Hematopoietic multipotent progenitor cell treated with erythropoietin and hydrocortisone succinate and interleukin-3 and kit ligand, for 15 days (in vitro differentiated cells): ENCODE results near the gene C6orf89.
A peak's percentile ranks its signal among the peaks of the same experiment; 100 is the strongest.
"Not testable (repeated sequence)": the region's sequence is repeated elsewhere in the genome, so short reads cannot be mapped to it uniquely, and the experiment has no call there.

Experiments used
- DNase-seq: peaks from one replicate; pipeline ENCODE4 v3.0.0-alpha.2; 2015; ENCODE audit warnings: low spot score

The C6orf89 gene

GRCh38 chr6:36947570-36948351 is 62.0 kb downstream of the C6orf89 start:
- DNase-seq = no peak

DNA sequence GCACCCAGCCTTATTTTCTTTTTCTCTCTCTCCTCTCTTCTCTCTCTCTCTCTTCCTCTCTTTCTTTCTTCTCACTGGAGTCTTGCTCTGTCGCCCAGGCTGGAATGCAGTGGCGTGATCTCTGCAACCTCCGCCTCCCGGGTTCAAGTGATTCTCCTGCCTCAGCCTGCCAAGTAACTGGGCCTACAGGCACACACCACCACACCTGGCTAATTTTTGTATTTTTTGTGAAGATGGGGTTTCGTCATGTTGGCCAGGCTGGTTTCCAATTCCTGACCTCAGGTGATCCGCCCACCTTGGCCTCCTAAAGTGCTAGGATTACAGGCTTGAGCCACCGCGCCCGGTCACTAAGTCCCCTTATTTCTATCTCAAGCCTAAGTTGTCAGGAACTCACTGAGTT is 63.3 kb downstream of the C6orf89 start:
- not testable (repeated sequence) for DNase-seq

DNA sequence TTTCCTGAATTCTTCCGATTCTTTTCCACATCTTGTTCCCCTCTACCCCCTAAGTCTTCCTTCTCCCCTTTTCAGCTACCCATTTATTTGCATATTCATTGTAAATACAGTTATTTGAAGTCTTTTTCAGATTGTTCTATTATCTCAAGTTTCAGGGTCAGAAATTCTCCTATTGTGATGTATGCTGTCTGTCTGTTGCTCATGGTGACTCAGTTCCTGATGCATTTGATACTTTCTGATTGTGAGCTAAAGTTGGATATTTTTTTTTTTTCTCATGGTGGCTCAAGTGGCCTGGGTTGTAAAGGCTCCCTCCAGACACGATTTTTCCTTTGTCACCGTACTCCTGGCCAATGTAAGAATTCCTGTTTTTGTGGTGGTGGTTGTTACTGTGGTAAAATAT is 63.9 kb downstream of the C6orf89 start:
- DNase-seq = no peak

- no peak for DNase-seq
These were observed 68.1 kb downstream of the C6orf89 start for GRCh38 chr6:36953931-36954261.

- DNase-seq = no peak
These were observed 68.6 kb downstream of the C6orf89 start, which contains the start of gene PI16 for GRCh38 chr6:36954262-36954931. PI16 (plus strand) TSS chr6:36954738; CDS start chr6:36954761, 23 bp downstream.

DNA sequence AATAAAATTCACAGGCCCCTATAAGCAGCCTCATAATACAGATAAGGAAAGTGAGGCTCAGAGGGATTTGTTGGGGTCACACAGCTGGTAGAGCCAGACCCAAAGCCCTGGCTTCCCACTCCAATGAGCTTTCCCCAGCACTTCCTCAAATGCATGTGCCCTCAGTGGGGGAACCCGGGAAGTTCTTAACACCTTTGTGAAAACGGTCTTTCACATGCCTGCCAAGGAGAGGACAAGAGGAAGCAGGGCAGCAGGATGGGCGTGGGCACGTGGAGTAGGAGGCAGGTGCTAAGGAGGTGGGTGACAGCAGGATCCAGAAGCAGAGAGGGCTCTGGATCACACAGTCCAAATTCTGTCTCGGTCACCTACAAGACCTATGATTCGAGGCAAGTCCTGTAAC is 69.4 kb downstream of the C6orf89 start:
- no peak for DNase-seq

DNA sequence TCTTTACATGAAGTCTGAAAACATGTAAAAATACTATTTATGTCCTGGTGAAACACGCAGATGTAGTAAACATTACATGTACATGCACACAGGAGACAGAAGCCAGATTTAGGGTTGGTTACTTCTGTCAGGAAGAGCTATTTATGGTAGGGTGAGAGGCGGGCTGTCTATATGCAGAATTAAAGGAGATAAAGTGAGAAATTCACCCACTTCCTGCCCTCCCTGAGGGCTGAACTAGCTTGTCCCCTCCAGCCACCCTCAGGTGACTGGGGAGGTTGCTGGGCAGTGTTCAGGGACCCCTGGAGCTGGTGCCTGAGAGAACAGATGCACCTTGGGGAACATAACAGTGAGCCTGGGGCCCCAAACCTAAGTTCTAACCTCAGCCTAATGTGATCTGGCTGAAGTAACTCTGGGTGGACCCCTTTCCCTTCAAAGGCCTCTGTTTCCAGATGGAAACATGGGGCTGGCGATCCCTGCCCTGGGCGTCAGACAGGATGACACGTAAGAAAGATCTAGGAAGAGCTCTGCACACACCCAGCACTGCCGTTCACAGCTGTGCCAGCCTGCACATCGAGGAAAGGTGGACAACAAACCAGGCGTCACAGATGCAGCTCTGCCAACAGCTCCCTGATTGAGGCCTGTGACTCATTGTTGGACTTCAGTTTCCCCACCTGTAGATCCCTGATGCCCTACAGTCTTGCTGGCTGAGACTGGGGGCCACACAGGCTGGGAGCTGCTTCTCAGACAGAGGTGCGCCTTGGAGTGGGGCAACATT is 70.1 kb downstream of the C6orf89 start:
- no peak for DNase-seq

- no peak for DNase-seq
These were observed 70.7 kb downstream of the C6orf89 start for GRCh38 chr6:36956446-36956820.

- no peak for DNase-seq
These were observed 72.1 kb downstream of the C6orf89 start for GRCh38 chr6:36957773-36958271.

GRCh38 chr6:36958775-36959554 is 73.2 kb downstream of the C6orf89 start:
- DNase-seq = no peak

DNA sequence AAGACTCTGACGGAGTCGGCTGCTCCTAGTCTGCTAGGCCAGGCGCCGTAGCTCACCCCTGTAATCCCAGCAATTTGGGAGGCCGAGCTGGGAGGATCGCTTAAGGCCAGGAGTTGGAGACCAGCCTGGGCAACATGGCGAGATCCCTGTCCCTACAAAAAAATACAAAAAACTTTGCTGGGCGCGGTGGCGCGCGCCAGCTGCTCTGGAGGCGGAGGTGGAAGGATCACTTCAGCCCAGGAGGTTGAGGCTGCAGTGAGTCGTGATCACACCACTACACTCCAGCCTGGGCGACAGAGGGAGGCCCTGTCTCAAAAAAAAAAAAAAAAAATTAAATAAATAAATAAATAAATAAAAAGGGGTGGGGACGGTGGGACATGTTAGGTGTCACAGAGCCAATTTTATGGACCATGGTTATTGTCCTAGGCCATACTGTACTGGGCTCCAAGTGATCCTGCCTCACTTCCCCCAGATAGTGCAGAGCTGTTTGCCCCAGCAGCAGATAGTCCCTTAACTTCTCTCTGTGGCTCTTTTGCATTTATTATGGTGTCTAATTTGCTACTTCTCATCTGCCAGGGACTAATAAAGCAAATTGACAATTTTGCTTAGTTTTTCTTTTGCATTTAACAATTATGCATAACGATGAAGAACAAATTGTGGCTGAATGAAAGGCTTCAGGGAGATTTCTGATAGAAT is 74.0 kb downstream of the C6orf89 start:
- DNase-seq = no peak

DNA sequence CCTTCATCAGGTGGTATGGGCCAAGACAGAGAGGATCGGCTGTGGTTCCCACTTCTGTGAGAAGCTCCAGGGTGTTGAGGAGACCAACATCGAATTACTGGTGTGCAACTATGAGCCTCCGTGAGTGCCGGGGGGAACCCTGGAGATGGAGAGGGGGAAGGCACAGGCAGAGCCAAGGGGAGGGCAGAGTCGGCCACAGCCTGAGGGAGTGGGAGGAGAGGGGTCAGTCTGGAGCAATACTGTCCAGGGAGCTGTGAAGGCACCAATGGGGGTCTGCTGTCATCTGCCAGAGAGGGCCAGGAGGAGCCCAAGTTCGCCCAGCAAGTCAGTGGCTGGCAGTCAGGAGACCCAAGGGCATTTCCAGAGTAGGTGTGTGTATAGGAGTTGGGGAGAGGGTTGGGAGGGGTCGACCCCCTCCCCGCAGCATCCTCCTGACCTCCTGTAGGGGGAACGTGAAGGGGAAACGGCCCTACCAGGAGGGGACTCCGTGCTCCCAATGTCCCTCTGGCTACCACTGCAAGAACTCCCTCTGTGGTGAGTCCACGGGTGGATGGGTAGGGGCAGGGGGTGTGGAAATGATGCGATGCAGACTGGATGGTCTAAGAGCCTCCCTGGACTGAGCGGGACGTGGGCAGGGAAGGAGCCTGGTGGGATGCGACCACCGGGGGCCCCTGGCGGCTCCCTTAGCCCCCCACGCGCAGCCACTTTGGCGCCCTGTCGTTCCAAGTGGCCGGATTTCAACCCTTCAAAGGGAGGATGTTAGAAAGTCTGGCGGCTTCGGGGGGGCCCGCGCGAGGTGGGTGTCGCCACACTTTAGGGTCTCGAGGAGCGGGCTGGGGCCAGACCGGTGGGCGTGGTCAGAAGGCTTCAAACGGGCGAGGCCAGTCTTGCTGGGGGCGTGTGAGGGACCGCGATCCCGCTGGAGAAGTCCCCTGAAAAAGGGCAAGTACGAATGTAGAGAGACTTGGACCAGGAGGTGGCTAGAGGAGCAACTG is 76.0 kb downstream of the C6orf89 start:
- DNase-seq = no peak

DNA sequence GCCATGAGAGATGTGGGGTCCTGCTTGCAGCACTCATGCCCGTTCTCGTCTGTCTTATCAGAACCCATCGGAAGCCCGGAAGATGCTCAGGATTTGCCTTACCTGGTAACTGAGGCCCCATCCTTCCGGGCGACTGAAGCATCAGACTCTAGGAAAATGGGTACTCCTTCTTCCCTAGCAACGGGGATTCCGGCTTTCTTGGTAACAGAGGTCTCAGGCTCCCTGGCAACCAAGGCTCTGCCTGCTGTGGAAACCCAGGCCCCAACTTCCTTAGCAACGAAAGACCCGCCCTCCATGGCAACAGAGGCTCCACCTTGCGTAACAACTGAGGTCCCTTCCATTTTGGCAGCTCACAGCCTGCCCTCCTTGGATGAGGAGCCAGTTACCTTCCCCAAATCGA is 77.1 kb downstream of the C6orf89 start:
- peak; percentile 51 for DNase-seq

DNA sequence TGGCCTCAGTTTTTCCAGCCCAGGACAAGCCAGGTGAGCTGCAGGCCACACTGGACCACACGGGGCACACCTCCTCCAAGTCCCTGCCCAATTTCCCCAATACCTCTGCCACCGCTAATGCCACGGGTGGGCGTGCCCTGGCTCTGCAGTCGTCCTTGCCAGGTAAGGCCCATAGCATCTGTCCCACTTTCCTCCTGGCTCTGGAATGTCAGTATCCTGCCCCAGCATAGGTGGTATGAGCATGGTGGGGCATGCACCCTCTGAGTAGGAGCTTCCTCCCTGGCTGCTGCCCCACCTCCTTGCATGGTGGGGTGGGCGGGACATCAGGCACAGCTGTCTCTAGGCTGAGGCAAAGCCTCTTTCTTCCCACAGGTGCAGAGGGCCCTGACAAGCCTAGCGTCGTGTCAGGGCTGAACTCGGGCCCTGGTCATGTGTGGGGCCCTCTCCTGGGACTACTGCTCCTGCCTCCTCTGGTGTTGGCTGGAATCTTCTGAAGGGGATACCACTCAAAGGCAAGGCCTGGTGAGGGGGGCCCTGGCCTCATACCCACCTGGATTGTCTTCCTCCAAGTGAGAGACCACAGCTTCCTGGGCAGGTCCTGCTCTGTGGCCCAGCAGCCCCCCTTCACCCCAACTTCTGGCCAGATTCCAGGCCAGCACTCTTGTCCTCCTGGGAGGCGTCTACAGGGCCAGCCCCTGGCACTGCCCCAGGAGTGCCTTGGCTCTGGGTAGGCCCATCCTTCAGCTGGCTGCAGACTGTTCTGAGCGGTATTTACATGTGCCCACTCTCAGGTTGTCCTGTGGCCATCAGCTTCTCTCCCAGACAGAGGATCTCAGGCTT is 77.9 kb downstream of the C6orf89 start:
- peak; percentile 75 for DNase-seq

- DNase-seq = no peak
These were observed 78.6 kb downstream of the C6orf89 start for GRCh38 chr6:36964349-36964748.

GRCh38 chr6:36964908-36965307 is 79.2 kb downstream of the C6orf89 start:
- no peak for DNase-seq

DNA sequence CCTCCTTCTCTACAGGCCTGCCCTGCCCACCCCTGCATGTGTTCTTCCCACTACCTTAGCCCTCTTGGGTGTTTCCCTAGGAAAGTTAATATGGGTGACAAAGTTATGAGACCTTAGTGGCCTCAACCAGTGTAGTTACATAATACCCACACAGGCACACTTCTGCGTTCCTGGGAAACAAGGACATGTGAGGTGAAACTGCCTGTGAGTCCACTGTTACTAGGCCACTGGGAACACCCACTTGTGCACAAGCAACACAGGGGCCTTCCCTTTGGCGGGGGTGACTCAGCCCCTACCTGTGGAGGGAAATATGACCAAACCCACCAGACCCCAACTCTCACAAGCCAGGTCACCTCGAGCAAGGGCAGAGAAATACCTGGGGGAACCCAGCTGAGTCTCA is 81.5 kb downstream of the C6orf89 start:
- DNase-seq = no peak

GRCh38 chr6:36967757-36968156 is 82.0 kb downstream of the C6orf89 start:
- DNase-seq = no peak
